ENCODE results near the gene KCNQ1.

KCNQ1 gene

GRCh38 chr11:2565447-2566222 is 120.8 kb downstream of the KCNQ1 start:
- DNase-seq (ENCODE audit: low read depth in 2 of 2): no peak

GRCh38 chr11:2566223-2567025 is 121.6 kb downstream of the KCNQ1 start:
- DNase-seq (ENCODE audit: low read depth in 2 of 2): no peak

GRCh38 chr11:2567026-2567671 is 122.3 kb downstream of the KCNQ1 start:
- no peak for DNase-seq (ENCODE audit: low read depth in 2 of 2)

- DNase-seq (ENCODE audit: low read depth in 2 of 2): no peak
These were observed 124.5 kb downstream of the KCNQ1 start for GRCh38 chr11:2569321-2569721.

- no peak for DNase-seq (ENCODE audit: low read depth in 2 of 2)
These were observed 125.0 kb downstream of the KCNQ1 start for GRCh38 chr11:2569731-2570210.

GRCh38 chr11:2570211-2570811 is 125.5 kb downstream of the KCNQ1 start:
- no peak for DNase-seq (ENCODE audit: low read depth in 2 of 2)

- no peak for DNase-seq (ENCODE audit: low read depth in 2 of 2)
These were observed 126.2 kb downstream of the KCNQ1 start for GRCh38 chr11:2570841-2571597.

- DNase-seq (ENCODE audit: low read depth in 2 of 2): no peak
These were observed 126.9 kb downstream of the KCNQ1 start for GRCh38 chr11:2571598-2572281.

GRCh38 chr11:2572491-2573239 is 127.9 kb downstream of the KCNQ1 start:
- DNase-seq (ENCODE audit: low read depth in 2 of 2): no peak

- no peak for DNase-seq (ENCODE audit: low read depth in 2 of 2)
These were observed 128.6 kb downstream of the KCNQ1 start for GRCh38 chr11:2573240-2574042.

GRCh38 chr11:2574043-2574552 is 129.3 kb downstream of the KCNQ1 start:
- DNase-seq (ENCODE audit: low read depth in 2 of 2): no peak

GRCh38 chr11:2574553-2575535 is 130.0 kb downstream of the KCNQ1 start:
- no peak for DNase-seq (ENCODE audit: low read depth in 2 of 2)

- no peak for DNase-seq (ENCODE audit: low read depth in 2 of 2)
These were observed 130.8 kb downstream of the KCNQ1 start for GRCh38 chr11:2575591-2576051.

- no peak for DNase-seq (ENCODE audit: low read depth in 2 of 2)
These were observed 131.3 kb downstream of the KCNQ1 start for GRCh38 chr11:2576111-2576510.

GRCh38 chr11:2576549-2576948 is 131.7 kb downstream of the KCNQ1 start:
- no peak for DNase-seq (ENCODE audit: low read depth in 2 of 2)

GRCh38 chr11:2577031-2577990 is 132.5 kb downstream of the KCNQ1 start:
- DNase-seq (ENCODE audit: low read depth in 2 of 2): no peak

Data from fibroblast of skin of left quadriceps (primary cell).